NT2/D1 (cell line): ENCODE results near the gene KRT26.

ENCODE experiments used
- SUZ12 ChIP-seq: IDR thresholded peaks from 2 replicates; pipeline ENCODE4 v1.6.1; 2011; ENCODE audit not compliant: insufficient read length, insufficient read depth; ENCODE audit errors: extremely low read depth
- ZNF274 ChIP-seq: IDR thresholded peaks from 2 replicates; pipeline ENCODE4 v1.6.1; 2011; ENCODE audit warnings: mild to moderate bottlenecking, low read depth, low read length

GRCh38 chr17:40803617-40804082 lies 31.6 kb upstream of the KRT26 start:
- no peak for TF ChIP-seq SUZ12
- TF ChIP-seq ZNF274, result no peak
